A549 (cell line): ENCODE data around the gene PRDM10.

Experiments used
- CEBPB ChIP-seq, 2 experiments: fragments of >200 bp in 1 of 2; sonication (Bioruptor Twin) in 1 of 2; formaldehyde crosslinking in 1 of 2; IDR thresholded peaks; 2 replicates each; pipeline ENCODE4 v1.6.1; 2012 to 2016
- CTCF ChIP-seq: fragments of >200 bp; sonication (Bioruptor Twin); formaldehyde crosslinking; IDR thresholded peaks from 3 replicates; pipeline ENCODE4 v1.5.1; 2016
- ESRRA ChIP-seq: fragments of 150-350 bp; IDR thresholded peaks from 2 replicates; pipeline ENCODE4 v1.6.1; 2014; ENCODE audit warnings: mild to moderate bottlenecking, low read length, borderline replicate concordance
- FOSL2 ChIP-seq, 2 experiments: fragments of 450-650 bp in 1 of 2; fragments of >200 bp in 1 of 2; sonication (Bioruptor Twin) in 1 of 2; formaldehyde crosslinking; IDR thresholded peaks; 2 replicates each; pipeline versions ENCODE4 v1.5.0 to v1.6.1; 2016 to 2020; ENCODE audit warnings: mild to moderate bottlenecking in 1 of 2, moderate library complexity in 1 of 2
- HDAC2 ChIP-seq: fragments of 200-600 bp; sonication (generic); IDR thresholded peaks from 2 replicates; pipeline ENCODE4 v1.6.1; 2016
- RAD21 ChIP-seq, 2 experiments: fragments of >200 bp in 1 of 2; sonication (Bioruptor Twin) in 1 of 2; formaldehyde crosslinking in 1 of 2; IDR thresholded peaks in 1 of 2; conservative IDR thresholded peaks in 1 of 2; 2 replicates in 1 of 2; 3 replicates in 1 of 2; pipeline ENCODE4 v1.6.1; 2012 to 2018; ENCODE audit warnings: inconsistent platforms in 1 of 2
- ZSCAN20 ChIP-seq: fragments of 250-450 bp; sonication (Bioruptor Pico); IDR thresholded peaks from 2 replicates; pipeline ENCODE4 v1.8.0; 2022; ENCODE audit warnings: mild to moderate bottlenecking, moderate library complexity
- TF ChIP-seq, protein P1 (sequence below): fragments of >200 bp; sonication (Bioruptor Twin); formaldehyde crosslinking; IDR thresholded peaks from 3 replicates; pipeline ENCODE4 v1.6.1; 2016

- TF ChIP-seq ESRRA, result no peak
- TF ChIP-seq FOSL2 (IDR thresholded peaks at IDR 0.05), result no peak
- no peak for TF ChIP-seq FOSL2 (CRISPR knock-in tag; IDR thresholded peaks at IDR 0.05)
- no peak for TF ChIP-seq HDAC2
- no peak for TF ChIP-seq CTCF
- TF ChIP-seq CEBPB (IDR thresholded peaks at IDR 0.05), result no peak
- TF ChIP-seq RAD21 (conservative IDR thresholded peaks at IDR 0.05 in 1 of 2, IDR thresholded peaks at IDR 0.05 in 1 of 2), result no peak
- TF ChIP-seq, protein P1, sequence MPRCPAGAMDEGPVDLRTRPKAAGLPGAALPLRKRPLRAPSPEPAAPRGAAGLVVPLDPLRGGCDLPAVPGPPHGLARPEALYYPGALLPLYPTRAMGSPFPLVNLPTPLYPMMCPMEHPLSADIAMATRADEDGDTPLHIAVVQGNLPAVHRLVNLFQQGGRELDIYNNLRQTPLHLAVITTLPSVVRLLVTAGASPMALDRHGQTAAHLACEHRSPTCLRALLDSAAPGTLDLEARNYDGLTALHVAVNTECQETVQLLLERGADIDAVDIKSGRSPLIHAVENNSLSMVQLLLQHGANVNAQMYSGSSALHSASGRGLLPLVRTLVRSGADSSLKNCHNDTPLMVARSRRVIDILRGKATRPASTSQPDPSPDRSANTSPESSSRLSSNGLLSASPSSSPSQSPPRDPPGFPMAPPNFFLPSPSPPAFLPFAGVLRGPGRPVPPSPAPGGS, result no peak
- no peak for TF ChIP-seq ZSCAN20 (CRISPR knock-in tag)
Observed at GRCh38 chr11:129856036-129856435, 146.6 kb downstream of the PRDM10 start.
